B cell (primary cell): Measurements from ENCODE around the gene IRX6.

Source experiments
- CTCF ChIP-seq: fragments of 200-600 bp; IDR thresholded peaks from one replicate; pipeline ENCODE4 v1.8.0; 2022; ENCODE audit warnings: antibody characterized with exemption, mild to moderate bottlenecking
- EZH2 ChIP-seq: IDR thresholded peaks from 2 replicates; pipeline ENCODE4 v1.6.1; 2012; ENCODE audit warnings: borderline replicate concordance, low read depth, mild to moderate bottlenecking, moderate library complexity, low read length; ENCODE audit not compliant: insufficient read depth, poor library complexity, severe bottlenecking

- TF ChIP-seq CTCF (no peak), EZH2 (no peak)
Measured at GRCh38 chr16:55294931-55295342, 29.1 kb upstream of the IRX6 start.
